Jurkat, Clone E6-1 (cell line): ENCODE results near the gene LRMDA.

Experiments
- DNase-seq: peaks from one replicate; pipeline ENCODE4 v3.0.0-alpha.2; 2011; ENCODE audit warnings: low read depth, low spot score
- H3K4me3 ChIP-seq: 2 replicates; pipeline ENCODE4 v1.5.1; 2011; ENCODE audit warnings: mild to moderate bottlenecking, low read length, control low read depth, moderate library complexity

The LRMDA gene

GRCh38 chr10:75836064-75836463 is 404.6 kb downstream of the LRMDA start:
- no peak overlapping the region for H3K4me3 ChIP-seq
- no peak for DNase-seq

- no peak for DNase-seq
- H3K4me3 ChIP-seq, result no peak overlapping the region
Measured at GRCh38 chr10:75838486-75838885, 407.1 kb downstream of the LRMDA start.

GRCh38 chr10:75839020-75839419 is 407.6 kb downstream of the LRMDA start:
- no peak overlapping the region for H3K4me3 ChIP-seq
- DNase-seq, result no peak

- no peak overlapping the region for H3K4me3 ChIP-seq
- DNase-seq, result no peak
Measured at GRCh38 chr10:75841266-75841665, 409.8 kb downstream of the LRMDA start.

GRCh38 chr10:75845176-75845947 is 413.9 kb downstream of the LRMDA start:
- no peak overlapping the region for H3K4me3 ChIP-seq
- no peak for DNase-seq

GRCh38 chr10:75847477-75847876 is 416.1 kb downstream of the LRMDA start:
- no peak overlapping the region for H3K4me3 ChIP-seq
- DNase-seq, result no peak

GRCh38 chr10:75851580-75852345 is 420.3 kb downstream of the LRMDA start:
- DNase-seq, result no peak
- no peak overlapping the region for H3K4me3 ChIP-seq

- no peak for DNase-seq
- H3K4me3 ChIP-seq, result no peak overlapping the region
Measured at GRCh38 chr10:75852851-75853484, 421.5 kb downstream of the LRMDA start.

GRCh38 chr10:75857269-75857846 is 425.9 kb downstream of the LRMDA start:
- DNase-seq, result no peak
- no peak overlapping the region for H3K4me3 ChIP-seq

- DNase-seq, result no peak
- H3K4me3 ChIP-seq, result no peak overlapping the region
Measured at GRCh38 chr10:75857896-75858295, 426.5 kb downstream of the LRMDA start.

- H3K4me3 ChIP-seq, result no peak overlapping the region
- DNase-seq, result no peak
Measured at GRCh38 chr10:75858339-75858738, 426.9 kb downstream of the LRMDA start.

- no peak overlapping the region for H3K4me3 ChIP-seq
- no peak for DNase-seq
Measured at GRCh38 chr10:75859141-75859540, 427.7 kb downstream of the LRMDA start.

- no peak for DNase-seq
- H3K4me3 ChIP-seq, result no peak overlapping the region
Measured at GRCh38 chr10:75860009-75860408, 428.6 kb downstream of the LRMDA start.

- no peak for DNase-seq
- no peak overlapping the region for H3K4me3 ChIP-seq
Measured at GRCh38 chr10:75861582-75861981, 430.2 kb downstream of the LRMDA start.

GRCh38 chr10:75862935-75863334 is 431.5 kb downstream of the LRMDA start:
- no peak for DNase-seq
- H3K4me3 ChIP-seq, result no peak overlapping the region

GRCh38 chr10:75864717-75865116 is 433.3 kb downstream of the LRMDA start:
- DNase-seq, result no peak
- H3K4me3 ChIP-seq, result no peak overlapping the region

- no peak for DNase-seq
- no peak overlapping the region for H3K4me3 ChIP-seq
Measured at GRCh38 chr10:75865413-75866299, 434.2 kb downstream of the LRMDA start.

GRCh38 chr10:75866300-75866625 is 434.8 kb downstream of the LRMDA start:
- H3K4me3 ChIP-seq, result no peak overlapping the region

GRCh38 chr10:75866731-75867130 is 435.3 kb downstream of the LRMDA start:
- no peak overlapping the region for H3K4me3 ChIP-seq
- no peak for DNase-seq

More at GRCh38 chr10:75866300-75866625, 434.8 kb downstream of the LRMDA start:
- DNase-seq, result no peak
